ENCODE results near the gene THRA.
A peak's percentile ranks its signal among the peaks of the same experiment; 100 is the strongest.

THRA gene

GRCh38 chr17:40100669-40101366, 38.1 kb downstream of the THRA start:
- DNase-seq, result peak; percentile 86

- DNase-seq, result no peak
Measured at GRCh38 chr17:40101367-40102210, 38.8 kb downstream of the THRA start.

- no peak for DNase-seq
Measured at GRCh38 chr17:40103071-40103661, 40.4 kb downstream of the THRA start.

DNA sequence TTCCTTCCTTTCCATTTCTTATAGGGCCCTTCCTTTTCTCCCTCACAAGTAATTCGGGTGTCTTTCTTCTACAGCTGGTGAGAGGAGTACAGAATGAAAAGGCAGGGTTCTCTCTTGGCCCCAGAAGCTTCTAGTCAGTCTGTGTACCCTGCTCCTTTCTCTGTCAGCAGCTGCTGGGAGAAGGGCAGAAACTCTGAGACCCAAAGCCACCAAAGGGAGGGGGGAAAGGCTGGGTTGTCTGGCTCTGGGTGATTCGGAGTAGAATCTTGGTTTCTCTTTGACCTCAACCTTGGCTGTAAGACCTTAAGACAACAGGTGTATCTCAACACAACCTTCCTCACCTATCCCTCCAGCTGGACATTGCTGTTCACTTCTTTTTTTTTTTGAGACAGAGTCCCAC, 40.9 kb downstream of the THRA start:
- DNase-seq, result no peak

- DNase-seq, result no peak
Measured at GRCh38 chr17:40104594-40105486, 42.1 kb downstream of the THRA start.

DNA sequence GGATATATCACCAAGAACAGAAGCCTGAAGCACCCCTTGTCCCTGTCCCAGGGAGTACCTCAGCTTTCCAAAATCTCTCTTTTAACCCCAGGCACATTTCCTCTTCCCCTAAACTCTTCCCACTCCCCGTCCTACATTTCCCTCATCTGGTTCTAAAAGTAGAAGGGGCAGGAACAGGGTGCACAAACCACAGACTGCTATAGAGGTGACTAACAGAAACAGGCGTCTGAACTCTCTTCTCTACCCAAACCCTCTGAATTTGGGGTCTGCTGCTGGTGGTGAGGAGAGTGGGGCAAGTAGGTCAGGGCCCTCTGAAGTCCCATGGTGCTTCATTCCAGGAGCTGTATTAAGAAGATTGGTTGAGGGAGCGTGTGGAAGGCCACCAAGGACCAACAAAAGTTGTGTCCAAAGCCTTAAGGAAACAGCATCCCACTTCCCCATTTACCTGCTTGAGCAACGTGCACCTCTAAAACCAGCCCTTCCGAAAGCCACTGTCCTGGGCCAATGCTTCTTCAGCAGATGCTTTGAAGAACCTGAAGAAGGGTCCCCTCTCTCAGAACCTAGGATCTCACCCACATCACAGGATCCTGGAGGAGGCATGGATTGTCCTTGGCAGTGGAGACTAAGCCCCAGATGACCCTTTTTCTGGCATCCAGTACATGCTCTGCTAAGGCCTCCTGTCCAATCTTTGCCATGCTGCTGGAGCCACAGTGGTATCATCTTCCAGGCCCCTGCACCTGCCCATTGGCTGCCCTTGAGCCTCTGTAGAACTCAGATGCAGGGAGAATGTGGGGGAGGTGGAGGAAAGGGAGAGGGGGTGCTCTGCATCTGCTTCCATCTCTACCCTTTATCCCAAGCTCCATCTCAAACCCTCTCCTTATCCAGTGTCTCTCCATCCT, 43.3 kb downstream of the THRA start:
- DNase-seq, result no peak

DNA sequence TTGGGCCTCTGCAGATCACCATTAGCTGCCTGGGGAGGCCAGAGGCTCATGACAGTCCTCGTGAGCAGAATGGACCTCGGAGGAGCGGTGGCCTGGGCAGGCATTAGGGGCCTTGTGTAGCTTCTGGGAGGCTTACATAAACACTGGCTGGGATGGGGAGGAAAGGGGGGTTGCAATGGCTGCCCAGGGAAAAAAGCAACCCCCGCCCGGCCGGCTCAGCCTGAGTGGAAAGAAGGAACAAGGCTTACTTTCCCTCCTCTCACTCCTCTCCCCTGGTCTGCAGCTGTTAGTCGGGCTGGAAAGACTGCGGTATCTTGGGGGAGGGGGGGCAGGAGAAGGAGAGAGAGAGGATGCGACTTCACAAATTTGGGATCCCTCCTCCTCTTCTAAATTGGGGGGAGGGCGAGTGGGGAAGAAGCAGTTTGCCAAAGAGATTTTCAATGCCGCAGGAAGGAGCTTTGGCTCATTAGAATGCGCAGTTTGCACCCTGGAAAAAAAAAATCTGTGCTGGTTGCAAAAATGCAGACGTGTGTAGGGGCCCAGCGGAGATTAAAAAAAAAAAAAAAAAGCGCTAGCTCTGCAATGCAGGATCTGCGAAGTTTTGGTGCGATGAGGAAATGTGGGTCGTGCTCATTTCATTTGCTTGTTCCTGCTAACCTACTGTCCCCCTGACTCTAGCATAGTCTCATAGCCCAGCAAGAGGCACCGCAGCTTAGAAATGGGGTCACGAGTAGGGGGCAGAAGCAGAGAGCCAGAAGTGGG, 44.2 kb downstream of the THRA start:
- DNase-seq, result no peak

DNA sequence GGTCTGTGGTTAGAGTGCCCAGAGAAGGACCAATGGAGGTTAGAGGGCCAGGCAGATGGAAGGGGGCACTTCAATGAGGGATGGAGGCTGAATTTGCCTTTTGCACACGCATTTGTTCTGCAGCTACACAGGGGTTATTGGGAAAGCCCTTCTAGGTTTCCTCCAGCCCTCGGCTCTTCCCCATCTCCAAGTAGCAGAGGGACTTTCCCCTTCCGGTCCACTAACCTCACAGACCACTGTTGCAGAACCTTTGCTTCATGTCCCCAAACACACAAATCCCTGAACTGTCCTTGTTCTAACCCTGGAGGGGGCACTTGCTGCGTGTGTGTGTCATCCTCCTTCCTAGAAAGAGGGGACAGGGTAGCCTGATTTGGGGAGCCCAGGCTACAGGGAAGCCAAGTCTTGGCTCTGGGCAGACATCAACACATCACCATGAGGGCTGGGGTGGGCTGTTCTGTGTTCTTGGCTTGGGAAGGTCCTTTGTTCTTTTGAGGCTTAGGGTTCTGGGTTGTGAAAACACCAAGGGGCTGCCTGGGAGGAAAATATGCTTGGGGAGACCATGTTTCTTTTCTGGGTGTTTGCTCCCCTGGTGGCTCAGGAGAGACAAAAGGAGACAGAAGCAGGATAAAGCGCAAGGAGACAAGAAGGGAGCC, 44.9 kb downstream of the THRA start:
- no peak for DNase-seq

GRCh38 chr17:40108970-40109824, 46.4 kb downstream of the THRA start:
- DNase-seq, result no peak

DNA sequence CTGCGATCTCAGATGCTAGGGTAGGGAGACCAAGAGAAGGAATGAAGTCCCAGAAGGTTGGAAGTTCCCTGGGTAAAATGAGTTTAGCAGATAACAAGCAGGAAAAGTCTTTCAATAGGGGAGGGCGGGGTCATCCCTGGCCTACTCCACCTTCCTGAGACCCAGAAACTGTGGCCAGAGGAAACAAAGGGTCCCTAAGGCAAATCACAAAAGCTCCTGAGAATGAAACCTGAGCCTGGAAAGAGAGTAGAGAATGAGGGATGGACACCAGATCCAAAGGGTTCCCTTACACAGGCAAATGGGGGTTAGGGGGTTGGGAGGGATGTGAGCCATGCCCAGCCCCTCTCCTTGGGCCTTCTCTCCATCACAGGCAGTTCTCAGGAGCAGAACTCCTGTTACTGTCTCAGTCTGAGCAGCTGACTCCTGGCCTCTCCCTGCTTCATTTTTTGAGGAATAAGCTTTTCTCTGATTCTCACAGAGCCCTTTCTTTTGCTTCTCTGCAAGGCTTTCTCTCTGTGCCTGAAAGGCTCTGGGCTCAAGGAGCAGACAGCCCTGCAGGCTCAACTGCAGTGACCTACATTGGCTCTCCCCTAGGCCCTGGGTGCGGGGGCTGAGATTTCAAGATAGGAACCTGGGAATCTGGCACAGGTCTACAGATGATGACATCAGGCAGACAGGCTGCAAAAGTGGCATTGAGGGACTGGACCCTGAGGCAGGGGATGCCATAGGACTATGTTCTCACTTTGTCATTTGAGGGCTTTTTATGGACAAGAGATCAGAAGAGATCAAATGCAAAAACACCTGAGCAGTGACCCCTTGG, 47.5 kb downstream of the THRA start:
- DNase-seq, result no peak

DNA sequence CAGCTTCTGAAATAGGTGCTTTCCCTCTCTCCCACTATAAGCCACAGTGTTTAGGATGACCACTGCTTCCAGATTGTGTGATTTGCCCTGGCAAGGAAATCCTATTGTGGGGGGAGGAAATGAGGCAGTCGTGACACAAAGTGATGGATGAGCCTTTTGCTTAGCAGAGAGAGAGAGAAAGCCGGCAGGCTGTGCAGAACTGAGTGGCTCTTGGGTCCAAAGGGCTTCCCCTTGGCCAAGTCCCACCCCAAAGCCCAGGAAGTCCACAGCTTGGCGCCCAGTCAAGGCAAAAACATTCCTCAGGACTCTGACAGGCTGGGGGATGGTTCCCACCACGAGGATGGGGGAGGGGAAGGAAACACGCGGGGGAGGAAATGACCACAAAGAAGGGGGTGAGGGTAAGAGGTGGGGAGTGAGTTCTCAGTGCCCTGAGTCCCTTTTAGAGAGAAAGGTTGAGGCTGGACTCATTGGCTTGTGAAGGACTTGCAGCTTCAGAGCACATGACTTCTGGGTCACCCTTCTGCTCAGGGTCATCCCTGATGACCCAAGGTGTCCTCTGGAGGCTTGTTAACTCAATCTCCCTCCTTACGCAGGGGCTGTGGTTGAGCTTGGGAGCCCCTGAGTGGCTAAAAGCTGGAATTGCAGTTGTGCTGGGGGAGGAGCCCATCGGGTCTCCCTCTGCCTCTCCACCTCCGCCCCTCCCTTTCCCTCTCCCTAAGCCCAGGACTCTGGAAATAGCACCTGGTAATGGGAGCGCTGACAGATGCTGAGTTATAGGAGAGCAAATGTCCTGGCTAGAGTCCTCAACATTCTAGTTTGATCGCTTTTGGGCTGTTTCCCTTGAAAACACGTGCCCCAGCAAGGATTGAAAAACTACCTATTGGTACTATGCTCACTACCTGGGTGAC, 48.7 kb downstream of the THRA start:
- peak; percentile 62 for DNase-seq

- no peak for DNase-seq
Measured at GRCh38 chr17:40112191-40112711, 49.5 kb downstream of the THRA start.

DNA sequence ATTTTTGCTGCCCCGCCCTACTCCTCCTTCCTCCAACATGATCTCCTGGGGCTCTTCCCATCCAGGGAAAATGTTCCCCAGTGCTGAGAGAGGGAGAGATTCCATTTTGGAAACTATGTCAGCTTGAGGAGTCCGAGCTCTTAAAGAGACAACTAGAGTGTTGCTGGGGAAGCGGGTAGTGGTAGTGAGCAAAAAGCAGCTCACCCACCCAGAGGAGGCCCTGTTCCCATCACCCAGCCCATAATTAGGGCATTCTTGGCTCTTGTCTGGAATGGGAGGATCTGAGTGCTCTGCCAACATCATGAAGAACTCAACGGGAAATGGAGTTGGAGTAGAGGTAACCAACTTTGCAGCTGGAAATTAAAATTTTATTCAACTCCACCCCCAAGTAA, 49.9 kb downstream of the THRA start:
- DNase-seq, result no peak

- DNase-seq, result peak; percentile 92
Measured at GRCh38 chr17:40113110-40113906, 50.5 kb downstream of the THRA start.

DNA sequence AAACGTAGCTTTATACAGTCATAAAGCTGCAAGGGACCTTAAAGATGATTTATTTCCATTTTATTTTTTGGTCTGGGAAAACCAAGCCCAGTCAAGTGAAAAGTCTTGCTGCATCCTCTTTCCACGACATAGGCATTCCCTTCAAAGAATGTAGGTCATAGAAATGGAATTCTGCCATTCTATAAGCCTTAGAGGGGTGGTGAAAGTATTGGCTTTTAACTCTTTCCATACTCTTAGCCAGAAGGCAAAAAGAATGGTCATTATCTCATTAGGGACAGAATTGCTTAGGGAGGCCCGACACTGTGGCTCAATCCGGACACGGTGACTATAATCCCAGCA, 51.1 kb downstream of the THRA start:
- no peak for DNase-seq

GRCh38 chr17:40115101-40115436, 52.3 kb downstream of the THRA start:
- no peak for DNase-seq

Data from activated CD4-positive, alpha-beta T cell treated with anti-CD3 and anti-CD28 coated beads, Interleukin-2, amount 50 U/mL, for 1 hour (primary cell).